Middle frontal gyrus (tissue), 1 donor: ENCODE results near the gene TMEM200A.
"Not testable (repeated sequence)": the region's sequence is repeated elsewhere in the genome, so short reads cannot be mapped to it uniquely, and the experiment has no call there.

Source experiments
- DNase-seq: peaks from one replicate; pipeline ENCODE4 v3.0.0-alpha.2; 2015; ENCODE audit warnings: low spot score; ENCODE audit errors: extremely low spot score

Gene TMEM200A

GRCh38 chr6:130365166-130366106 lies at the start of gene TMEM200A:
TSS of gene TMEM200A (plus strand) at chr6:130366017. CDS start at chr6:130440423, 74,406 bp downstream.
- no peak for DNase-seq

- no peak for DNase-seq
Observed at GRCh38 chr6:130320908-130321307, 44.9 kb upstream of the TMEM200A start.

DNA sequence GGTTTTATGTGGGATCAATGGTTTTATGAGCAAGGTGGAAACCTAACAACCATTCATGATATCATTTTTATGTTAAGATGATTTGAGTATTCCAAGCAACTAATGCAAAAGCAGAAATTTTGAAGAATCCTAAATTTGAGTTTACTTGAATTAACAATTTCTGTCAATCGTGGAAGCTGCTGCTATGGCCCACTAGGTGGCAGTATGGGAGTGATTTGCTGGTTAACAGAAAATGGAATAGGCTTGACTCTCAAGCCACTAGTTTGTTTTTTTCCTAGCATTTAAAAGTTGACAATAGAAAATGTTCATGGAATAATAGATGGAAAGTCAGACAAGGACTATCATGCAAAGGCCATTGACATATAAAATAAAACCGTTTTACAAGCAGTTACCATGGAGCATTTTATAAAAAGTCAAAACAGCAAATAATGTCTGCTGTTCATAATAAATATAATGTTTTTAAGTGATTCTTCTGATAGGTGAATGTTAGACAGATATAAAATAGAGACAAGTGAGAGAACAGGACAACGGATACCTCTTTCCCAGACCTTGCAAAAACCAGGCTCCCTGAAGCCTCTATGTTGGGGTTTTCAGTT lies 43.0 kb upstream of the TMEM200A start:
- DNase-seq = peak; percentile 71

DNA sequence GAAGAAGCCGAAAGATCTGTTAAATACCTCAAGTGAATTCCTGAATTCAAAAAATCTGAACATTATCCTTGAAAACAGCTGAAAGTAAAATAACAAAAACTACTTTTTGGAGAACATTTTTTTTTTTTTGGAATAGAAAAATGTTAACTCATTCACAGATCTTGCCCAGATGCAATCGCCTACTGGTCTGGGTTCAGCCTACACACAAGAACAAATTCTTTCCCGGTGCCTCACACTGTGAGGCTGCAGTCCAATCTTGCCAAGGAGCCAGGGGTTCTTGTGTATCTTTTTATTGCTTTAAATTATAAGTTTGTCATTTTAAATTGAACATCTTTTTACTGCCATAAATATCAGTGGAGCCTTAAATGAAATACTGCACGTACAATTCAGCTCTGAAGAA lies 41.2 kb upstream of the TMEM200A start:
- peak; percentile 11 for DNase-seq

GRCh38 chr6:130326496-130326895 lies 39.3 kb upstream of the TMEM200A start:
- DNase-seq = no peak

DNA sequence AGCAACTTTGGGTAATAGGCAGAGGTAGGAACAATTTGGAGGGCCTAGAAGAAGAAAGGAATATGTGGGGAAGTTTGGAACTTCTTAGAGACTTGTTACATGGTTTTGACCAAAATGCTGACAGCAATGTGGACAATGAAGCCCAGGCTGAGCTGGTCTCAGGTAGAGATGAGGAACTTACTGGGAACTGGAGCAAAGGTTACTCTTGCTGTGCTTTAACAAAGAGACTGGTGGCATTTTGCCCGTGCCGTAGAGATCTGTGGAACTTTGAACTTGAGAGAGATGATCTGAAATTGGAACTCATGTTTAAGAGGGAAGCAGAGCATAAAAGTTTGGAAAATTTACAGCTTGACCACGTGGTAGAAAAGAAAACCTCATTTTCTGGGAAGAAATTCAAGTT lies 28.3 kb upstream of the TMEM200A start:
- no peak for DNase-seq

DNA sequence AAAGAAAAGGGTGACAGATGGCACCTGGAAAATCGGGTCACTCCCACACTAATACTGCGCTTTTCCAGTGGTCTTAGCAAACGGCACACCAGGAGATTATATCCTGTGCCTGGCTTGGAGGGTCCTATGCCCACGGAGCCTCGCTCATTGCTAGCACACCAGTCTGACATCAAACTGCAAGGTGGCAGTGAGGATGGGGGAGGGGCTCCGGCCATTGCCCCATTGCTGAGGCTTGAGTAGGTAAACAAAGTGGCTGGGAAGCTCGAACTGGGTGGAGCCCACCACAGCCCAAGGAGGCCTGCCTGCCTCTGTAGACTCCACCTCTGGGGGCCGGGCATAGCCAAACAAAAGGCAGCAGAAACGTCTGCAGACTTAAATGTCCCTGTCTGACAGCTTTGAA lies 19.5 kb upstream of the TMEM200A start:
- not testable (repeated sequence) for DNase-seq

DNA sequence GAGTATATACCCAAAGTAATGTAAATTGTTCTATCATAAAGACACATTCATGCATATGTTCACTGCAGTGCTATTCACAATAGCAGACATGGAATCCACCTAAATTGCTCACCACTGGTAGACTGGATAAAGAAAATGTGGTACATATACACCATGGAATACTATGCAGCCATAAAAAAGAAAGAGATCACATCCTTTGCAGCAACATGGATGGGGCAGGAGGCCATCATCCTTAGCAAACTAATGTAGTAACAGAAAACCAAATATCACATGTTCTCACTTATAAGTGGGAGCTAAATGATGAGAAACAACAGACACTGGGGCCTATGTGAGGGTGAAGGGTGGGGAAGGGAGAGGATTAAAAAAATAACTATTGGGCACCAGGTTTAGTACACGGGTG lies 11.5 kb upstream of the TMEM200A start:
- DNase-seq = no peak

GRCh38 chr6:130355572-130355971 lies 10.2 kb upstream of the TMEM200A start:
- no peak for DNase-seq

DNA sequence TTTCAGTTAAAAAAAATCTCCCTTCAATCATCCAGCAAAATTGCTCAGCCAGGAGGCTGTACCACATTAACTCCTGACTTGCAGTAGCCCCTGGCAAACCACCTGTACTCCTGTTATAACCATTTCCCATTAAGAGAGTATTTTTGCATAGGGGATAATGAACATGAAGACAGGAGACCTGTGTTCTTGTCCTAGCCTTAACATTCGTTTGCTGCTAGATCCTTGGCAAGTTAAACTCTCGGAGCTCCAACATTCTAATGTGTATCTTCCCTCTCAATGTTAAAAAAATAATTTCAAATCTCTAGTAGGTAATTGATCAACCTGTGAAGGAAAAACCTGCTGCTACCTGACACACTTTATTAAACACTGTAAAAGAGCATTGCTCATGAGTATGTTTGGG lies 8.4 kb upstream of the TMEM200A start:
- no peak for DNase-seq

GRCh38 chr6:130359736-130360135 lies 6.1 kb upstream of the TMEM200A start:
- DNase-seq = no peak

DNA sequence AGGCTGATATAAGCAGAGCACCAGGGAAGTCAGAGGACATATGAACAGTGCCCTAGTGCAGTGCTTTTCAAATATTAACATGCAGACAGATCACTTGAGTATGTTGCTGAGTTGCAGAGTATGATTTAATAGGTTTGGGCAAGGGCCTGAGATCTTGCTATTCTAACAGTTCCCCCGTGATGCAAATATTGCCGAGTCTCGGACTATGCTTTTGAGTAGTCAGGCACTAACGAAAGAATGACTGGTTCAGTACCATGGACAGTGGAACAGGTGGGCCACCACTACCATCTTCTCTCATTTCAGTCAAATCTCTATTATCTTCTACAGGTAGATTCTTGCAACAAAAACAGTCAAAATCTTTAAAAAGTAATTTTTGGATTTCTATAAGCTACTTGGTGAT lies 3.7 kb upstream of the TMEM200A start:
- no peak for DNase-seq

DNA sequence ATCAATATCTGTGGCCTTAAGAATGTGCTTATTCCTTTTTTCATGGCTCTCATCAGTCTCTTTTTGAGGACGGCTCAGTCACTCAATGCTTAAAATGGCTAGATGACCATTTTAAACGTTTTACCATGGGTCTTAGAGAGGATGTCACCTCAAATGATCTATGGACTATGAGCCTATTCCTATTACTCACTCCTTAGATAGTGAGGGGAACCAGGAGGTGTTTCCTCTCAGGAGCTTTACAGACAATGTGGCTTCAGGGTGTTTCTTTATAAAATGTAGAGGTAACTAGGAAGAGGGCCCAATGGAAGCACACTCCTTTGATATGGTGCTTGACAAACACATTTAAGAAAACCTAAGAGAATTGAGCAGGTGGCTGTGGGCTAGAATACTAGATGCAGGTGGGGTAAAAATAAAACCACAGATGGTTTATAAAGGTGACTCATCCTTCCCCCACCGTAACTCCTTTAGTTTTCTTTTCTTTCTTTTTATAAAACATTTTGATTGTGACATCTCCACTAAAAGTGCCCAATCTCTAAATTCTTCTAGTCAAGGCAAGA lies 1.5 kb upstream of the TMEM200A start:
- no peak for DNase-seq

- DNase-seq = no peak
Observed at GRCh38 chr6:130366107-130367005, 539 bp downstream of the TMEM200A start.

DNA sequence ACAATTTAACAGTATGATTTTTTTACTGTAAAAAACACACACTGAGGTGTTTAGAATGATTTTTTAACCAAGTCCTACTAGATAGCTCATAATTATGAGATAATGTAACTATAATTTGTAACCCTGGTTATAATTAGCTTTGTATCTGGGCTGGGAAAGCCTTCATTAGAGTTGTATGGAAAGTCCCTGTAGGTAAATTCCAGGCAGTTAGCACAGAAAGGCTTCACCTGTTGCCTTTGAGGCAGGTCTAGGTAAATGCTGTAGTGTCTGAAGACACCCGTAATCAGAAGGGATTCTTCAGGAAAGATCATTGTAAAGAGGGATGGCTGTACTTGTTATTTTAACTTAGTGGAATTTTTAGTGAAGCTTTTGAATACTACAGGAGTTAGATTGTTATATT lies 1.9 kb downstream of the TMEM200A start:
- no peak for DNase-seq

DNA sequence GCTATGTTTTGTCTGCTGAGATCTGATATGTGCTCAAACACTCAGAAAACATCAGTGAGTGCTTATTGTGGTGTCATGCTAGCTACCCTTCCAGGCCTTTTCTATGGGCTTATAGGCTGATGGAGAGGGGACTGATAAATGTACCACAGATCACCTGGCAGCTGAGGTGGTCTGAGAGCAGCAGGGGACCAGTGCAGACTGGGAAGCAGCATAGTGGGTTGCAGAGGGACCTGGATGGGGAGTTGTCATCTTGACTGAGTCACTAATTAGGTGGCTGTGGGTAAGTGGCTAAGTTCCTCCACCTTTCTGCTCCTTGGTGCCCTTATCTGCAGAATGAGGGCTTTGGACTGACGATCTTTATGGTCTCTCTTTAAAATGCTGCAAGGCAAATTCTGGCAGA lies 2.8 kb downstream of the TMEM200A start:
- DNase-seq = no peak

DNA sequence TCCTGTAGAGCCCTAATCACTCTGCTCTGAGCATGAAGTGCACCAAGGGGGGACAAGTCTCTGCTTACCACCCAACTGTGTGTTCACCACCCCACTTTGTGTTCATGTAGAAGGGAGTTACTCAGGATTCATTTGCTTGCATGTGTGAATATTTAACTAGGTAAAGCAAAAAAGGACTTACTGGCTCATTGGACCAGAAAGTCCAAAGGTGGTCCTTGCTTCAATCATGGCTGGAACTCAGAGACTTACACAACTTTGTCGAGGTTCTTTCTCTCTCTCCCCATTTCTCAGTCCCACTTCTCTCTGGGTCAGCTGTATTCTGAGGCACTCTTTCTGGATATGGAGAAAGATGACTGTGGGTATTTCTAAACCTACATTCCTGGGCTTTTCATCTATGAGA lies 4.0 kb downstream of the TMEM200A start:
- DNase-seq = no peak

DNA sequence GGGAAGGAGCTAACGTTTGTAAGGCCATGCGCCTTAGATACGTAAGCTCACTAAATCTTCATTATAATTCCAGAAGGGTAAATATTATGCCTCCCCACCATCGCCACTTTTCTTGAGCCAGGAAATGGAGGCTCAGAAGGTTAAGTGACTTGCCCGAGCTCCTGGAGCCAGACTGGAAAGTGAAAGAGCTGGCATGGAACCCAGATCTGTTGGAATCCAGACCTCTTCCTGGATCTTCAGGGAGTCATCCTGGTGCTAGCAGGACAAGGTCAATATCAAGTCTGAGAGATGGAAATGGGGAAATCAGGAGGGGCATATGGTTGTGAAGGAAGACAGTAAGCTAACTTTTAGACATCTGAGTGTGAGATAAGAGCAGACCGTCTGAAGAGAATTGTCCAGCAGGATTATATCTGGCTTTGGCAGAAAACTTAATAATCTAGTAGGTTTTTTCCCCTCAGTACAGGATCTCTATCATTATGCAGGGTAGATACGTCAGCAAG lies 6.2 kb downstream of the TMEM200A start:
- DNase-seq = no peak

- DNase-seq = no peak
Observed at GRCh38 chr6:130372786-130373185, 7.0 kb downstream of the TMEM200A start.

DNA sequence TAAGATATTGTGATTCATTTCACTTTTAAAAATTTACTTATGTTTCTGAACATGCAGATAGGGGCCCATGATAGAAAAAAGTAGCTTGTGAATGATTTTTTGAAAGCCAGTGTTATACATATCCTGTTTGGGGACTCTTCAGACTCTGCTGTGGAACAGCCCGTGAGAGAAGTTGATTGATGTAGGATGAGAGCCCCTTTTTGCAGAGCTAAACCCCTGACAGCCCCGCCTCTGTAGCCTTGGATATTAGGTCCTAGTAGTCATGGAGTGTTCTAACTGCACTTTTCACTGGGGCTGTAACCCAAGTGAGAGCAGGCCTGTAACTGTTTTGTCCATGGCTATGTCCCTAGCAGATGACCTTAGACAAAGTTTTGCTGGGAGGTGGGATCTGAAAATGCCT lies 8.2 kb downstream of the TMEM200A start:
- no peak for DNase-seq

GRCh38 chr6:130376936-130377335 lies 11.1 kb downstream of the TMEM200A start:
- no peak for DNase-seq
